ENCODE measurements around the gene ILF3. TPM values are rescaled to one million over a fixed set of nuclear protein-coding genes. Genes with fewer than 3 reads are reported as not detected.

Gene ILF3
- total RNA-seq (2022; extraction: Qiagen RNA extraction) = 149 to 174 TPM (median 168 TPM) in 5 replicates

GRCh38 chr19:10653732-10654609 lies at the start of gene ILF3:
ILF3 (plus strand) TSS chr19:10654346; CDS start chr19:10670606, 16,260 bp downstream.

GRCh38 chr19:10625003-10625761 lies 29.0 kb upstream of the ILF3 start, which contains the start of gene SLC44A2:
SLC44A2 (plus strand) TSS chr19:10625553; CDS start chr19:10625634, 81 bp downstream.

DNA sequence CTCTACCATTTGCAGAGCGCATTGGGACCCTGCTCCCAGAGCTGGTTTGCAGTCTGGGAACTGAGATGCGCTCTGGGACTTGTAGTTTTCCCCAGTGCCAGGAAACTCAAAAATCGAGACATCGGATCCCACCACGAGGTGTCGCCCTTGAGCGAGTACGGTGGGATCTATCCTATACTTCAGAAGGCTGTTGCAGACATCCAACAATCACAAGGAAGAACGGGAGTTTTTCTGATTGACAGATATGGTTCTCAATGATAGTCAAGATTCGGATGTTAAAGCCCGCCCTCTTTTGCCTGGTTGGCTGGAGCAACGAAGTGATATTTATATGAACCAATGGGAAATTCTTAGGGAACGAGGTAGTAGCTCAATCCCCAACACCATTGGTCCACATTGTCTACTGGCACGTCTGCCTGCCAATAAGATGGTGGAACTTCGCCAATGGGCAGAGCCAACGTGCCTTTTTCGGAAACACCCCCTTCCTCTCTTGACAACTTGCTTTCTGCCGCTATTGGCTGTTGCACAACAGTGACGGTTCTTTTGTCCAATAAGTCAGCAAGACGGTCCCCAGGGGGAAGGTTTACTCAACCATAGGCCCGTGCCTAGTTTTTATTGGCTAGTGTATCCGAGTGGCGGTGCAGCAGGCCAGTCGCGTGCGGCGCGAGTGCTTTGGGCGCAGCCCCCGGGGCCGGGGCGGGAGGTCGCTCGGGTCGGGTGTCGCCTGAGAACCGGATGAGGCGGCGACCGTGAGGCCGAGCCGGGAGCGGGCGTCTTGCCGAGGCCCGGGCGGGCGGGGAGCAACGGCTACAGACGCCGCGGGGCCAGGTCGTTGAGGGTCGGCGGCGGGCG lies 63.4 kb downstream of the ILF3 start, which contains the start of gene DNM2:
DNM2 (plus strand) TSS at position 724 of the 849 bp plus-strand sequence. CDS start 164 bp downstream, outside the sequence.

Other genes with a start within 250 kb of the ILF3 start
- 3.8 to 5.4 TPM (median 4.9 TPM) in 5 replicates for gene PDE4A, start 233.8 kb upstream of the ILF3 start, total RNA-seq (2022; extraction: Qiagen RNA extraction)
- 51.2 to 65.8 TPM (median 62.5 TPM) in 5 replicates for gene KEAP1, start 151.0 kb upstream of the ILF3 start, total RNA-seq (2022; extraction: Qiagen RNA extraction)
- gene S1PR5, start 136.9 kb upstream of the ILF3 start, total RNA-seq (2022; extraction: Qiagen RNA extraction) = 1.5 to 2.5 TPM (median 2.1 TPM) in 5 replicates
- 15.1 to 22.7 TPM (median 21.9 TPM) in 5 replicates for gene ATG4D, start 110.4 kb upstream of the ILF3 start, total RNA-seq (2022; extraction: Qiagen RNA extraction)
- gene KRI1, start 88.3 kb upstream of the ILF3 start, total RNA-seq (2022; extraction: Qiagen RNA extraction) = 15.1 to 18.2 TPM (median 17.5 TPM) in 5 replicates
- 4.7 to 7.2 TPM (median 7.0 TPM) in 5 replicates for gene CDKN2D, start 85.4 kb upstream of the ILF3 start, total RNA-seq (2022; extraction: Qiagen RNA extraction)
- 27.7 to 55.1 TPM (median 44.5 TPM) in 5 replicates for gene AP1M2, start 67.0 kb upstream of the ILF3 start, total RNA-seq (2022; extraction: Qiagen RNA extraction)
- gene SLC44A2, start 28.8 kb upstream of the ILF3 start, total RNA-seq (2022; extraction: Qiagen RNA extraction) = 5.8 to 9.3 TPM (median 6.8 TPM) in 5 replicates
- 27.7 to 39.3 TPM (median 36.7 TPM) in 5 replicates for gene QTRT1, start 47.1 kb downstream of the ILF3 start, total RNA-seq (2022; extraction: Qiagen RNA extraction)
- 49.7 to 58.5 TPM (median 54.2 TPM) in 5 replicates for gene DNM2, start 63.7 kb downstream of the ILF3 start, total RNA-seq (2022; extraction: Qiagen RNA extraction)
- 23.9 to 32.2 TPM (median 31.7 TPM) in 5 replicates for gene TMED1, start 181.9 kb downstream of the ILF3 start, total RNA-seq (2022; extraction: Qiagen RNA extraction)
- gene C19orf38, start 194.1 kb downstream of the ILF3 start, total RNA-seq (2022; extraction: Qiagen RNA extraction) = 0.10 to 0.38 TPM in 2 of 5 replicates, not detected in the others
- gene CARM1, start 217.2 kb downstream of the ILF3 start, total RNA-seq (2022; extraction: Qiagen RNA extraction) = 35.2 to 52.7 TPM (median 48.7 TPM) in 5 replicates

Measured in A549 treated with CORT108297 at 1 μM for 4 hours (cell line).